Activated CD8-positive, alpha-beta memory T cell treated with anti-CD3 and anti-CD28 coated beads, Interleukin-2, amount 50 U/mL, for 24 hours (primary cell): Measurements from ENCODE around the gene TRAPPC3.
"Not testable (repeated sequence)": the region's sequence is repeated elsewhere in the genome, so short reads cannot be mapped to it uniquely, and the experiment has no call there.

Experiments used
- DNase-seq: peaks from one replicate; pipeline ENCODE4 v3.0.0-alpha.2; 2020; ENCODE audit errors: extremely low read depth

Gene TRAPPC3

GRCh38 chr1:36166136-36166535, 16.9 kb upstream of the TRAPPC3 start:
- no peak for DNase-seq

- no peak for DNase-seq
Measured at GRCh38 chr1:36165145-36165544, 15.9 kb upstream of the TRAPPC3 start.

GRCh38 chr1:36164361-36164760, 15.1 kb upstream of the TRAPPC3 start:
- DNase-seq = no peak

- no peak for DNase-seq
Measured at GRCh38 chr1:36163426-36163825, 14.1 kb upstream of the TRAPPC3 start.

GRCh38 chr1:36162680-36163239, 13.5 kb upstream of the TRAPPC3 start:
- no peak for DNase-seq

DNA sequence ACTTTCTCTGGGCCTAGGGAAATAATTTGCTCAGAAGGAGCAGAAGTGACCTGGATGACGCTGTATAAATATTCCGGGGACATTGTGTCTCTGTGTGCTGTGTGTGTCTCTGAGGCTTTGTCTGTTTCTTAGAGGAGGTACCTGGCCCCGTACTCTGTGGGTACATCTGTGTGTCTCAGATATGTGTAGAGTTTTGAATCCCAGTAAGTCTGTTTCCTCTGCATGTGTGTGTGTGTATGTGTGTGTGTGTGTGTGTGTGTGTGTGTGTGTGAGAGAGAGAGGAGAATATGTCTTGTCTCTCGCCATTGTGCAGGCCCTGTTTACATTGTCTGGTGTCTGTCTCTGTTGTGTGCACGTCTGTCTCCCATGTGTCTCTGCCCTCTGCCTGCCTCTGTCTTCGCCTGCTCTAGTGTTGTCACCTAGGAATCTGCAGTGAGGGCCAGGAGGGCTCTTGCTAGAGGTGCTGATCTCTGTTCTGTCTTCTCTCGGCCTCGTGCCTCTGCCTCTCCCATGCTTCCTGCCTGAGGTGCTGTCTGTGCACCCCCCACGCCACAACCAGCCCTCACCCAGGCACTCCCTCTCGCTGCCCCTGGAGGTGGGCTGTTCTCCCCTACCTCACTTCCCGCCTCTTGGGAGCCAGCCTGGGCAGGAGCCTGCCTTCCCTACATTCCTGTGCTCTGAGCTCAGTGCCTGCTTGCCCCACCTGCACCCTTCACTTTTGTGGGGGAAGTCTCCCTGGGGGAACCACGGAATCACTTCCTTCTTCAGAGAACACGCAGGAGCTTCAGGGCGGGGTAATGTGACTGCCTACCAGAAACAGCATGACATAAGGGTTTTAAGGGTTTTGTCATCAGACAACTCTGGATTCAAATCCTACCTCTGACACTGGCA, 12.6 kb upstream of the TRAPPC3 start:
- no peak for DNase-seq

- DNase-seq = no peak
Measured at GRCh38 chr1:36160949-36161485, 11.7 kb upstream of the TRAPPC3 start.

DNA sequence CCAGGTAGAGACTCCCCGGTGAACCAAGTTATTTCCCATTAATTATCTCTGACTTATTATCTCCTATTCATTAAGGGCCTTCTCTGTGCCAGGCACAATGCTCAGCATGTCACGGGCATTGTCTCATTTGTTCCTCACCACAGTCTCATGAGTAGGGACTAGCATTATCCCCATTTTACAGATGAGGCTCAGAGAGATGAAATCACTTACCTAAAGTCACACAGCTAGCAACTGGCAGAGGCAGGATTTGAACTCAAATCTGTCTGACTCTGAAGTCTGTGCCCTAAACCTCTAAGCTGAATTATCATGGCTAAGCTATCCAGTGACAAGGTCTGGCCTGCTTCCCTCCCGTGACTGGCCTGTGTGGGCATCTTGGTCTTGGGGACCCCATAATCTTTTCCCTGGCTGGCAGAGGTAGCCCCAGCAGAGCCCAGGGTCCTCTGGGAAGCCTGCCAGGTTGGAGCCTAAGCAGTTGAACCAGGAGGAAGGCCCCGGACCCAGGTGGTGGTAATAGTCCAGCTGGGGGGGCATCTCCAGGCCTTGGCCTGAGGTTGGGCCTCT, 11.2 kb upstream of the TRAPPC3 start:
- no peak for DNase-seq

GRCh38 chr1:36159614-36160387, 10.5 kb upstream of the TRAPPC3 start:
- DNase-seq = no peak

DNA sequence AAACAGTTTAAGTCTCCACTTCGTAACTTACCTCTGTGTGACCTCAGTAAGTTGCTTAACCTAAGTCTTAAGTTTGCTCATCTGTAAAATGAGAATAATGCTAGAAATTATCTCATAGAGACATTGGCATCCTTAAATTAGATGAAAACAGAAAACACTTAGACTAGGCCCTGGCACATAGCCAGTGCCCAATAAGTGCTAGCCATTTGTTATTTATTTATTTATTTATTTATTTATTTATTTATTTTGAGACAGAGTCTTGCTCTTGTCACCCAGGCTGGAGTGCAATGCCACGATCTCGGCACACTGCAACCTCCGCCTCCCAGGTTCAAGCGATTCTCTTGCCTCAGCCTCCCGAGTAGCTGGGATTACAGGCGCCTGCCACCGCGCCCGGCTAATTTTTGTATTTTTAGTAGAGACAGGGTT, 9.6 kb upstream of the TRAPPC3 start:
- not testable (repeated sequence) for DNase-seq

DNA sequence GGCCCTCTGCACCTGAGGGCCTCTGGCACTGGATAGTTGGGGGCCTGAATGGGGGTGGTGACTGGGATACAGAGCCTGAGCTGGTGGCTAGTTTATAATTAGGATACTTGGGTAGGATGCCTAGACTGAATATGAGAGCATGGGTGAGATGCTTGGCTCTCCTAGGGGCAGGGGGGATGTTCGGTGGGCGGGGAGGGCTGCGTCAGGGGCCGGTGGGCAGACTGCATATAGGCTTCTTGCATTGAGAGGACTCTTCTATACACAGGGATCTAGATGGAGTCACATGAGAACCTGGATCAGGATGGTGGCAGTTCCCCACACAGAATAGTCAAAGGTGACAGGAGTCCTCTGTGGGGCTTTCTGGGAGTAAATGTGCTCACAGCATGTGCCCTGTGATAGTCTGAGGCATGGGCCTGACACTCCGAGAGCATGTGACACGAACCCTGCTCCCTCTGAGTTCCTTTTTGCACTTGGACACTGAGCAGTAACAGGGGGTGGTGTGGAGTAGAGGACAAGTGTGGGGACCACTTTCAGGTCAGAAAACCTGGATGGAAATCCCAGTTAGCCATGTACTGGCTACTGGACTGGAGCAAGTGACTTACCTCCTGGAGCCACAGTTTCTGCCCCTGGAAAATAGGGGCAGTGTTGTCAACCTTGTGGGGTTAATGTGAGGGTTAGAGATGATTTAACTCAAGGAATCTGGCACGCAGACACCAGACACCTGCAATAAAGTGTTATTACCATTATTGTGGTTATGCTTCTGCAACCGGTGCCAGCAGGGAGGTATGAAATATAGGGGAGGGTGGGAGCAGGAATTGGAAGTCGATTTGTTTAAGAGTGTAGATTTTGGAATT, 8.9 kb upstream of the TRAPPC3 start:
- DNase-seq = no peak

GRCh38 chr1:36157115-36157903, 8.0 kb upstream of the TRAPPC3 start:
- DNase-seq = no peak

DNA sequence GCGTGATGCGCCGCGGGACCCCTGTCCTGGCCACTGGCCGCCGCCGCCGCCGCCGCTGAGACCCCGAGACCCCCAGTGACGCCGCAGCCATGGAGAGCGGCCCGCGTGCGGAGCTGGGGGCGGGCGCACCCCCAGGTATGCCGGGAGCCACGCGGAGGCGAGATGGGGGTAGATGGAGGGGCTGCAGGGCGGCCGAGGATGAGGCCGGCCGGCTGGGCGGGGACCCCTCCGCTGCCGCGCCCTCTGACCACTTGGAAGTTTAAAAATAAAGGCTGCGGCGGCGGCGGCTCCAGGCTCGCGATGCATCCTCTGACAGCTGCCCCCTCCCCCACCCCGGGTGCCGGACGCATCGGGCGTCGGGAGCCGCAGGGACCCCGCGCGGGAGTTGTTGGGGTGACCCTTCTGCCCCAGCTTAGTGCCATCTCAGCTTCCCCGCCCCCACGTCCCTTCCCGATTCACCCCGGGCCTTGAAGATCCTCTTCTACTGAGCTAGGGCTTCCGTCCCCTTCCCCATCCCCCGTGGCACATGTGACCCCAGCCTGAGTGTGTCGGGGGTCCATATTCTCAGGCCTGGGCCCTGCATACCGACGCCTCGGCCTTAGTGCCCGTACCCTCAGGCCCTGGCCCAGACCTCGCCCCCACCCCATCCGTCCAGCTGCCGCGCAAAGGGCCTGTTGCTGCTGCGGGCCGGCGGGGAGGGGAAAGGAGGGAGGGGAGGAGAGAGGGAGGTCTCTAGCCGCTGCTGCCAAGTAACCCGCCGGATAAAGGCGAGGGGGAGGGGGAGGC, 7.2 kb upstream of the TRAPPC3 start:
- no peak for DNase-seq

DNA sequence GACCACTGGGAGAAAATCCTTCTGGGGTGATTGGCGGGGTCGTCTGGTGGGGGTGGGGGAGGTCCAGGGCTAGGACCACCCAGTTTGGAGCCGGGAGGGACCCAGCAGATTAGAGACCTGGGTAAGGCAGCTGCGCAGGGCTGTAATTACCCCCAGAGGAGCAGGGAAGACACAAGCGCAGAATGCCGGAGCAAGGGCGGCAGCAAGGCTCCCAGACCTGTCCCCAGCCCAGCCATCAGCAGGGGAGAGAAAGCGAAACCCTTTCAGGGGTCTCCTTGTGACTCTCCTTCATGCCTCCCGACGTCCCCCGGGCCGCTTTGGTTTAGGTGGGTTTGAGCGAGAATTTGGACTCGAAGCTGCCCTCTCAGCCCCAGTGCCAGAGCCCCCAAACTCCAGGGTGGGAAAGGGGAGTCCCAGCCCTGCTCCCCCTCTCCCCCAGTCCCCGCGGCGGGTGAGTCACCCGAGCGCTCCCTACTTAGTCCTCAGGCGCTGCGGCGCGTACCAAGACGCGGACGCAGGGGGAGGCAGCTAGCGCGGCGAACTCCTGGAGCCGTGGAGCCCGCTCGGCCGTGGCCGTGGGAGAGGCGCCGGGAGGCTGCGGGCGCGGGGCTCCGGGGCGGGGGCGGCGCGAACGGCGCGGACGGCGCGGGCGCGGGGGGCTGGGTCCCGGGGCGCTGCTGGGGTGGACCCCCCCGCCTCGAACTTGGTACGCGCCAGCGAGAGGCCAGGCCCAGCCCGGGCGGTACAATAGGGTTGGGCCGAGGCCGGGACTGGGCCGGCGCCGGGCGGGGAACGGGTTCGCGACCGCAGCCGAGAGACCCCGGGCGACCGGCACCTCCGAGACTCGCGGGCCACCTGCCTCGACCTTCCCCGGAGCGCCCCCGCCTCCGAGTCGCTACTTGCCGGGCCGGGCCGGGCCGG, 6.4 kb upstream of the TRAPPC3 start, which contains the start of gene MAP7D1:
Gene MAP7D1 (plus strand): TSS at position 753 of the 921 bp plus-strand sequence. CDS start 258 bp downstream, outside the sequence.
- DNase-seq = peak; percentile 60

DNA sequence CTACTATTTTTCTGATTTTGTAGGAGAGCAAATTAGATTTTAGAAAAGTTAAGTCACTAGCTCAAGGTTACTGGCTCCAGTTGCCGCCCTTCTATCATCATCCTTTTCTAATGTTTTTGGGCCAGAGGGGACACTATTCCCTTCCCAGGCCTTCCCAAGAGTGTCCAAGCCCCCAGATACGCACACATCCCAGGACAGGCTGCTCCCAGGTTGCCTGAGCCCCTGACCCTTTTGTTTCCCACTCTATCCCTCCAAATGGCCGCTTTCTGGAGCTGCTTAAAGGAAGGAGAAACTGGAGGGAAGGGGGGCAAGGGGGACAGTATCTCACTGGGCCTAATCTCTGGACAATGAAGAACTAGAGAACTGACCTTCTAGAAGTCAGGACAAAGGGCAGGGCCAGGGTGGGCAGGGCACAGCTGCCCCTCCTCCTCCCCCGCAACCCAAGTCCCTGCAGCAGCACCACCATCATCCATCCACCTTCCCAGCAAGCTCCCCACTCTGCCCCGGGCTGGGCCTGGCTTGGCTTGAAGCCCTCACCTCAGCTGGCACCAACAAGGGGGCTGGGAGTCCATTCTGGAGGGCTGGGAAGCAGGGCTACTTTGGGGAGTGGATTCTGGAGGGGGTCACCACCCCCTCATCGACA, 5.6 kb upstream of the TRAPPC3 start:
- no peak for DNase-seq

GRCh38 chr1:36154335-36154734, 5.0 kb upstream of the TRAPPC3 start:
- DNase-seq = no peak

DNA sequence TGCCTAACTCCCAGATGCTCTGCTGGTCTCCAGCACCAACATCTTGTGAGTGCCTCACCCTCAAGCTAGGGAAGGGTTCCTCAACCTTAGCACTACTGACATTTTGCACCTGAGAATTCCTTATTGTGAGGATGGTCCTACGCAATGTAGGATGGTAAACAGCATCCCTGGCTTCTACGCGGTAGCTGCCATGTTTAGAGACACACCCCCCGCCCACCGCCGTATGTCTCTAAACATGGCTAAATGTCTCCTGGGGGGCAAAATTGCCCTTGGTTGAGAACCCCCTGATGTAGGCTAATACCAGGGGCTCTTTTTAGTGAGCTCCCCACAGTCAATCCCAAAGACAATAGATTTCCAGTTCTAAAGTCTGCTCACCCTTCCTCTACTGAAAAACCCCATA, 4.2 kb upstream of the TRAPPC3 start:
- no peak for DNase-seq

DNA sequence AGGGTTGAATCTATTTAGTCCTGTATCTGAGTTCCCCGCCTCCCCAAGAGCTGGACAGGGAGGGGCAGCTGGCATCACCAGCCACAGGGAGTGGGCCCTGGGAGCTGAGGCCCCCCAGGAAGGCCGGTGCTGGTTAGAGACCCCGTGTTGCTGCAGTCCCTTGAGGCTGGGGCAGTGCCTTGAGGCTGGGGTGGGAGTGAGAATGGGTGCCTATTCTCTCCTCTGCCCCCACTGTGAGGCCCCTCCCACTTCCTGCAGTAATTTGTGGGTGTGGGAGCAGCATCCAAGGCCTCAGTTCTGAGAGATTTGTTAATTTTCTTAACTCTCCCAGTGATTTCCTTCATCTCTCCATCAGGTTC, 2.5 kb upstream of the TRAPPC3 start:
- no peak for DNase-seq
